GM12878 (cell line): Measurements from ENCODE around the gene PITPNC1. TPM values are rescaled to one million over a fixed set of nuclear protein-coding genes. Genes with fewer than 3 reads are reported as not detected.

Experiments used
- ATAC-seq: fragments of 200-7000 bp; cut with Tn5 transposase; 3 replicates; pipeline ENCODE4 v1.9.1; 2020; ENCODE audit warnings: mild to moderate bottlenecking, moderate library complexity
- BruUV-seq: library from RNA; stranded (reverse); fragments of 400-500 nt; replicated peaks from 2 replicates; lab custom pipeline; 2021; lab: Mats Ljungman, UMichigan
- CTCF ChIA-PET: fragments of 300-600 bp; sonication (Branson Sonifier 250); formaldehyde crosslinking; extraction: SDS; loops from one replicate; lab custom pipeline; 2021; ENCODE audit warnings: inconsistent platforms; lab: Yijun Ruan, JAX
- POLR2A ChIA-PET: fragments of 350-600 bp; formaldehyde crosslinking; extraction: SDS; loops from one replicate; lab custom pipeline; 2021; ENCODE audit warnings: inconsistent platforms; lab: Charles Lee
- RAD21 ChIA-PET: fragments of 300-600 bp; sonication (Branson Sonifier 250); formaldehyde crosslinking; loops from one replicate; lab custom pipeline; 2023; ENCODE audit warnings: antibody characterized with exemption; ENCODE audit not compliant: unreplicated experiment; lab: Charles Lee
- SMC1A ChIA-PET: fragments of 300-600 bp; sonication (Branson Sonifier 250); formaldehyde crosslinking; loops from one replicate; lab custom pipeline; 2023; ENCODE audit not compliant: unreplicated experiment, uncharacterized antibody; lab: Charles Lee
- DNase-seq: peaks from one replicate; pipeline ENCODE4 v3.0.0-alpha.2; 2011; ENCODE audit warnings: low read depth, low spot score
- FAIRE-seq: peaks from 3 replicates; lab custom pipeline; 2011; peaks lifted over from hg19 to GRCh38; lab: Jason Lieb, UNC
- H2AFZ ChIP-seq: 2 replicates; pipeline ENCODE4 v1.6.0; 2011; ENCODE audit warnings: low read depth, low read length, control low read depth; ENCODE audit not compliant: control insufficient read depth
- H3K27ac ChIP-seq: 2 replicates; pipeline ENCODE4 v1.5.1; 2011; ENCODE audit warnings: control low read depth; ENCODE audit not compliant: control insufficient read depth, insufficient read depth
- H3K27me3 ChIP-seq, 2 experiments: replicated peaks in 1 of 2; 2 replicates each; pipeline versions ENCODE4 v1.6.0 to v1.6.1; 2011; ENCODE audit warnings: low read length in 1 of 2; ENCODE audit not compliant: control insufficient read depth in 2 of 2, insufficient read depth in 2 of 2
- H3K36me3 ChIP-seq, 2 experiments: 2 replicates each; pipeline ENCODE4 v1.5.1; 2011; ENCODE audit warnings: low read length in 1 of 2; ENCODE audit not compliant: control insufficient read depth in 2 of 2, insufficient read depth in 2 of 2
- H3K4me1 ChIP-seq: 2 replicates; pipeline ENCODE4 v1.6.1; 2011; ENCODE audit warnings: mild to moderate bottlenecking, low read length, moderate library complexity, mixed read lengths; ENCODE audit not compliant: control insufficient read depth, insufficient read depth
- H3K4me2 ChIP-seq: 2 replicates; pipeline ENCODE4 v1.6.0; 2011; ENCODE audit warnings: control low read depth; ENCODE audit not compliant: control insufficient read depth, insufficient read depth
- H3K4me3 ChIP-seq: fragments of 200-600 bp; sonication (generic); 2 replicates; pipeline ENCODE4 v1.5.1; 2016
- H3K79me2 ChIP-seq: 2 replicates; pipeline ENCODE4 v1.6.0; 2011; ENCODE audit warnings: low read length; ENCODE audit not compliant: control insufficient read depth, insufficient read depth
- H3K9ac ChIP-seq: 2 replicates; pipeline ENCODE4 v1.8.0; 2011; ENCODE audit warnings: low read length, control low read depth, mixed read lengths; ENCODE audit not compliant: control insufficient read depth, insufficient read depth
- H3K9me3 ChIP-seq: replicated peaks from 3 replicates; pipeline ENCODE4 v1.5.1; 2011; ENCODE audit warnings: mild to moderate bottlenecking, low read length; ENCODE audit not compliant: control insufficient read depth, insufficient read depth
- H4K20me1 ChIP-seq: 2 replicates; pipeline ENCODE4 v1.6.0; 2011; ENCODE audit not compliant: control insufficient read depth, insufficient read depth
- ATF7 ChIP-seq: fragments of 450-650 bp; IDR thresholded peaks from 2 replicates; pipeline ENCODE4 v1.6.1; 2016; ENCODE audit warnings: low read depth, mild to moderate bottlenecking
- BCLAF1 ChIP-seq: fragments of 450-650 bp; IDR thresholded peaks from 2 replicates; pipeline ENCODE4 v1.6.1; 2017; ENCODE audit warnings: antibody characterized with exemption, mild to moderate bottlenecking, moderate library complexity
- KLF5 ChIP-seq: fragments of 450-650 bp; IDR thresholded peaks from 2 replicates; pipeline ENCODE4 v1.6.1; 2014; ENCODE audit warnings: mild to moderate bottlenecking; ENCODE audit not compliant: partially characterized antibody
- MTA2 ChIP-seq: fragments of 450-650 bp; IDR thresholded peaks from 2 replicates; pipeline ENCODE4 v1.6.1; 2016; ENCODE audit warnings: low read depth, mild to moderate bottlenecking, moderate library complexity
- PKNOX1 ChIP-seq: fragments of 450-650 bp; IDR thresholded peaks from 2 replicates; pipeline ENCODE4 v1.6.1; 2016; ENCODE audit warnings: mild to moderate bottlenecking
- PML ChIP-seq: IDR thresholded peaks from 2 replicates; pipeline ENCODE4 v1.6.1; 2012; ENCODE audit warnings: low read length, inconsistent platforms
- STAT1 ChIP-seq: fragments of 450-650 bp; conservative IDR thresholded peaks from 2 replicates; pipeline ENCODE4 v1.6.1; 2014; ENCODE audit warnings: antibody characterized with exemption, mild to moderate bottlenecking
- ZNF217 ChIP-seq: fragments of 450-650 bp; IDR thresholded peaks from 2 replicates; pipeline ENCODE4 v1.6.1; 2017; ENCODE audit warnings: antibody characterized with exemption, mild to moderate bottlenecking
- ZZZ3 ChIP-seq: IDR thresholded peaks from 2 replicates; pipeline ENCODE4 v1.6.1; 2011; ENCODE audit warnings: low read depth; ENCODE audit not compliant: control insufficient read depth, insufficient read length
- WGBS: methylation state at CpG from one replicate; pipeline ENCODE4 v1.1.6; 2016; ENCODE audit warnings: low lambda C conversion rate; ENCODE audit not compliant: insufficient replicate concordance, insufficient coverage; ENCODE audit errors: missing lambda C conversion rate; 5-methylcytosine and 5-hydroxymethylcytosine counted together
- in situ Hi-C: fragments of 300-500 bp; cut with MboI; formaldehyde crosslinking; loops from 9 replicates; pipeline ENCODE4 v1.14.3; 2018; ENCODE audit warnings: mixed read lengths
- intact Hi-C: fragments of 100-400 bp; cut with micrococcal nuclease; formaldehyde crosslinking; loops from one replicate; pipeline ENCODE4 v1.14.2; 2022; ENCODE audit not compliant: unreplicated experiment
- polyA plus RNA-seq, 11 experiments: library from polyadenylated mRNA; depleted of rRNA in 4 of 11; unstranded in 6 of 11; stranded (reverse) in 5 of 11; fragments of >200 nt; fragmentation: Nextera tagmentation in 4 of 11; fragmentation: Illumina TruSeq in 1 of 11; extraction: Ambion mirVana in 4 of 11; extraction: Trizol in 1 of 11; gene quantifications; 1 replicate in 1 of 11; 2 replicates in 10 of 11; pipeline versions ENCODE4 v1.2.1 to v1.2.3, GENCODE V29; 2011 to 2016; ENCODE audit warnings: inconsistent platforms in 2 of 11, missing spikeins in 2 of 11, low read depth in 1 of 11
- total RNA-seq, 4 experiments: library from RNA; depleted of rRNA in 3 of 4; stranded (reverse); fragments of >200 nt in 3 of 4; fragmentation: Illumina TruSeq in 1 of 4; extraction: Trizol in 1 of 4; gene quantifications; 2 replicates each; pipeline versions ENCODE4 v1.2.1 to v1.2.3, GENCODE V29; 2013 to 2021

PITPNC1 gene
- total and polyA plus RNA-seq, 10 of the 15 experiments (the other 5 are each of a cell fraction or from before 2014, with no cell fraction given) = 12.2 to 62.4 (median 47.3) TPM

- ChIA-PET RAD21 (no interaction called here), SMC1A (no interaction called here), CTCF (no interaction called here), POLR2A (no interaction called here)
- in situ Hi-C loops (no loop called here), intact Hi-C loops (no loop called here)
- 4% methylated on average over 1 of the region's 1 CpG for WGBS
- H3K4me2 ChIP-seq = no peak overlapping the region
- no peak for FAIRE-seq
- ATAC-seq = no peak
- no peaks in the 10 kb centered on the region; a peak in 1 of 4 replicates for H3K36me3 ChIP-seq
- no peak overlapping the region for H3K9ac ChIP-seq
- no peaks in the 10 kb centered on the region for H4K20me1 ChIP-seq
- no peaks in the 10 kb centered on the region for H3K4me1 ChIP-seq
- no peaks in the 10 kb centered on the region; the same call in 2 of the 3 replicates for H3K9me3 ChIP-seq
- H3K27me3 ChIP-seq = no peaks in the 10 kb centered on the region
- H3K79me2 ChIP-seq = peaks cover 25% of the 10 kb centered on the region
- TF ChIP-seq ATF7 (no peak), ZNF217 (0 out of 2 replicates have a peak, but pooled peaks have one; percentile 42)
- no TSS peak for BruUV-seq
- H3K27ac ChIP-seq = no peak overlapping the region
- no peak for DNase-seq
- H2AFZ ChIP-seq = no peak overlapping the region
- no peak overlapping the region for H3K4me3 ChIP-seq
Measured at GRCh38 chr17:67414130-67414529, 37.0 kb downstream of the PITPNC1 start.

- H3K4me3 ChIP-seq = no peak overlapping the region
- FAIRE-seq (no peak), DNase-seq (no peak)
- H3K9me3 ChIP-seq = no peaks in the 10 kb centered on the region; the same call in 2 of the 3 replicates
- SMC1A ChIA-PET = interaction anchor here (0.7 kb wide), 1 partner anchor 24 kb away, joined by 3 read pairs; no protein-coding TSS in a partner anchor
- no TSS peak for BruUV-seq
- H4K20me1 ChIP-seq = no peaks in the 10 kb centered on the region
- peaks cover 27% of the 10 kb centered on the region for H3K79me2 ChIP-seq
- CTCF ChIA-PET = no interaction called here
- no peaks in the 10 kb centered on the region for H3K27me3 ChIP-seq
- 62% methylated on average over 2 of the region's 2 CpGs for WGBS
- H3K36me3 ChIP-seq = no peaks in the 10 kb centered on the region; a peak in 1 of 4 replicates
- no peak overlapping the region for H3K27ac ChIP-seq
- POLR2A ChIA-PET = no interaction called here
- no peak overlapping the region for H3K9ac ChIP-seq
- no peak for TF ChIP-seq PKNOX1
- TF ChIP-seq PML = no peak
- no peak for TF ChIP-seq KLF5
- TF ChIP-seq STAT1 = no peak
- no peak for TF ChIP-seq MTA2
- no peak for TF ChIP-seq ZZZ3
- no peak for TF ChIP-seq BCLAF1
- TF ChIP-seq, all 136 proteins: peak for 0
- RAD21 ChIA-PET = no interaction called here
- Histone ChIP-seq H2AFZ (no peak overlapping the region), H3K4me1 (peaks cover under 1% of the 10 kb centered on the region; the same call in 1 of the 2 replicates), H3K4me2 (no peak overlapping the region)
- ATAC-seq = no peak
- in situ Hi-C loops (no loop called here), intact Hi-C loops (no loop called here)
Measured at GRCh38 chr17:67414559-67414958, 37.5 kb downstream of the PITPNC1 start.
